ENCODE measurements around the gene MORN4. TPM values are rescaled to one million over a fixed set of nuclear protein-coding genes. Genes with fewer than 3 reads are reported as not detected.

The MORN4 gene
- total and polyA plus RNA-seq, 2 of the 13 experiments (the other 11 are each of a cell fraction or from before 2014, with no cell fraction given), result 3.4 to 9.1 TPM

DNA sequence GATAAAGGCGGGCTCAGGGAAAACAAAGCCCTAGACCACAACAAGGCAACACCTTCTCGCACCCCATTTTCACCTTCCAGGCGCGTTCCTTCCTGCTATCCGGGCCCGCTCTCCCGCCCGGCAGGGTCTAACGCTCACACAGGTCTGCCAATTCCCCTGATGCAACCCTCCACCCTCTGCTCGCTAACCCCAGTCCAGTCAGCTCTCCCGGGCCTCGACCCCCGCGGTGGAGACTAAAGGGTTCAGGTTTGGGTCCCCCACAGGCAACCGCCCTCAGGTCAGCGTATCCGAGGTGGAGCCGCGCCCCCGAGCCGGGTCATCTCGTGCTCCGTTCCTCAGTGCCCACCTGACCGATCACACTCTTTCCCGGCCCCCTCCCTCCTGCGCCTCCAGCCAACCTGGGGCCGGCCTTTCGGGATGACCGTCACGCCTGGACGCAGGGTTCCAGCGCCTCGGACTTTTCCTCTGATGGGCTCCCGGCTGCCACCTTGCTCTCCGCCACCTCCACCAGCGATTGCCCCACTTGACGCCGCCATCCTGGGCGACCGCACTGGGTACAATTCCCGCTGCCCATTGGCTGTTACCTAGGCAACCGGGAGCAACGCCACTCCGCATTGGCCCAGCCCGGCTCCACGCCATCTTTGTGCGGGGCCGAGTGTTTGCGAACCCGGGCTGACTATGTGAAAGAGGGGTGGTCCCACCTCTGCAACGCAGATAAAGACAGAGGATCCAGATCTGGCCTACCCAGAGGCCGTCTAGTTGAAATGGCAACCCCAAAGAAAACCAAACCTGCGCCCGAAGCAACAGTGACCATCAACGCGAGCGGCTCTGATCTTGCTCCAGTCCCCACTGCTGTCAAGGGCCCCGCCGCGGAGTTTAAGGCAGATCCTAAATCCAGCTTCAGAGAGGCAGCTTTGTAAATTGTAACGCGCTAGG lies at the start of gene MORN4 (continued):
- TF ChIP-seq, protein P1, sequence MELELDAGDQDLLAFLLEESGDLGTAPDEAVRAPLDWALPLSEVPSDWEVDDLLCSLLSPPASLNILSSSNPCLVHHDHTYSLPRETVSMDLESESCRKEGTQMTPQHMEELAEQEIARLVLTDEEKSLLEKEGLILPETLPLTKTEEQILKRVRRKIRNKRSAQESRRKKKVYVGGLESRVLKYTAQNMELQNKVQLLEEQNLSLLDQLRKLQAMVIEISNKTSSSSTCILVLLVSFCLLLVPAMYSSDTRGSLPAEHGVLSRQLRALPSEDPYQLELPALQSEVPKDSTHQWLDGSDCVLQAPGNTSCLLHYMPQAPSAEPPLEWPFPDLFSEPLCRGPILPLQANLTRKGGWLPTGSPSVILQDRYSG (CRISPR knock-in tag; IDR thresholded peaks at IDR 0.05), result no peak
- peak; percentile 54 for TF ChIP-seq SRSF1 (optimal IDR thresholded peaks at IDR 0.05; ENCODE audit: low read depth, low read length)
- TF ChIP-seq RXRA (CRISPR knock-in tag; IDR thresholded peaks at IDR 0.05), result peak; percentile 44; the same call in 1 of the 2 replicates
- TF ChIP-seq NCOR1 (IDR thresholded peaks at IDR 0.05; ENCODE audit: borderline replicate concordance, low read length), result no peak
- TF ChIP-seq NFE2 (CRISPR knock-in tag; IDR thresholded peaks at IDR 0.05), result no peak
- TF ChIP-seq MBNL3 (CRISPR knock-in tag; conservative IDR thresholded peaks at IDR 0.05), result no peak
- peak; percentile 76; the same call in 1 of the 2 replicates for TF ChIP-seq ZBTB38 (CRISPR knock-in tag; IDR thresholded peaks at IDR 0.05)
- TF ChIP-seq ZNF7 (CRISPR knock-in tag; IDR thresholded peaks at IDR 0.05), result no peak
- TF ChIP-seq ZNF629 (CRISPR knock-in tag; conservative IDR thresholded peaks at IDR 0.05), result no peak
- peak; percentile 64; the same call in 1 of the 2 replicates for TF ChIP-seq ZNF772 (CRISPR knock-in tag; IDR thresholded peaks at IDR 0.05)
- TF ChIP-seq ZNF20 (CRISPR knock-in tag; IDR thresholded peaks at IDR 0.05), result no peak
- peak; percentile 76; the same call in 1 of the 2 replicates for TF ChIP-seq HNRNPL (IDR thresholded peaks at IDR 0.05; ENCODE audit: low read depth, low read length)
- no peak for TF ChIP-seq ZNF737 (CRISPR knock-in tag; IDR thresholded peaks at IDR 0.05; ENCODE audit: borderline replicate concordance)
- TF ChIP-seq POLR2AphosphoS2 (IDR thresholded peaks at IDR 0.05; ENCODE audit: low read depth, low read length), result no peak
- TF ChIP-seq, protein P2, sequence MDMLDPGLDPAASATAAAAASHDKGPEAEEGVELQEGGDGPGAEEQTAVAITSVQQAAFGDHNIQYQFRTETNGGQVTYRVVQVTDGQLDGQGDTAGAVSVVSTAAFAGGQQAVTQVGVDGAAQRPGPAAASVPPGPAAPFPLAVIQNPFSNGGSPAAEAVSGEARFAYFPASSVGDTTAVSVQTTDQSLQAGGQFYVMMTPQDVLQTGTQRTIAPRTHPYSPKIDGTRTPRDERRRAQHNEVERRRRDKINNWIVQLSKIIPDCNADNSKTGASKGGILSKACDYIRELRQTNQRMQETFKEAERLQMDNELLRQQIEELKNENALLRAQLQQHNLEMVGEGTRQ (IDR thresholded peaks at IDR 0.05; ENCODE audit: low read depth, low read length), result no peak
- TF ChIP-seq, protein P2 (CRISPR knock-in tag; IDR thresholded peaks at IDR 0.05; ENCODE audit: borderline replicate concordance), result no peak
- TF ChIP-seq, protein P3, sequence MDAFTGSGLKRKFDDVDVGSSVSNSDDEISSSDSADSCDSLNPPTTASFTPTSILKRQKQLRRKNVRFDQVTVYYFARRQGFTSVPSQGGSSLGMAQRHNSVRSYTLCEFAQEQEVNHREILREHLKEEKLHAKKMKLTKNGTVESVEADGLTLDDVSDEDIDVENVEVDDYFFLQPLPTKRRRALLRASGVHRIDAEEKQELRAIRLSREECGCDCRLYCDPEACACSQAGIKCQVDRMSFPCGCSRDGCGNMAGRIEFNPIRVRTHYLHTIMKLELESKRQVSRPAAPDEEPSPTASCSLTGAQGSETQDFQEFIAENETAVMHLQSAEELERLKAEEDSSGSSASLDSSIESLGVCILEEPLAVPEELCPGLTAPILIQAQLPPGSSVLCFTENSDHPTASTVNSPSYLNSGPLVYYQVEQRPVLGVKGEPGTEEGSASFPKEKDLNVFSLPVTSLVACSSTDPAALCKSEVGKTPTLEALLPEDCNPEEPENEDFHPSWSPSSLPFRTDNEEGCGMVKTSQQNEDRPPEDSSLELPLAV (CRISPR knock-in tag; conservative IDR thresholded peaks at IDR 0.05; ENCODE audit: low read depth), result no peak
- TF ChIP-seq NFYC (CRISPR knock-in tag; IDR thresholded peaks at IDR 0.05), result peak; percentile 99
- TF ChIP-seq ZNF329 (CRISPR knock-in tag; IDR thresholded peaks at IDR 0.05; ENCODE audit: low read depth), result no peak
- TF ChIP-seq RBM22 (optimal IDR thresholded peaks at IDR 0.05; ENCODE audit: low read length), result no peak
- no peak for TF ChIP-seq ZNF205 (CRISPR knock-in tag; IDR thresholded peaks at IDR 0.05)
- TF ChIP-seq ZNF326 (CRISPR knock-in tag; IDR thresholded peaks at IDR 0.05; ENCODE audit: borderline replicate concordance), result no peak
- peak; percentile 91 for TF ChIP-seq ZNF501 (CRISPR knock-in tag; IDR thresholded peaks at IDR 0.05)
- TF ChIP-seq ZC3H4 (CRISPR knock-in tag; IDR thresholded peaks at IDR 0.05; ENCODE audit: borderline replicate concordance), result no peak
- TF ChIP-seq NFKB2 (CRISPR knock-in tag; IDR thresholded peaks at IDR 0.05; ENCODE audit: borderline replicate concordance), result peak; percentile 24; the same call in 1 of the 2 replicates

All from HepG2 (cell line).